ENCODE measurements around the gene IFIT3. TPM values are rescaled to one million over a fixed set of nuclear protein-coding genes. Genes with fewer than 3 reads are reported as not detected.

IFIT3 gene
- total RNA-seq, 1 donor from 2014 or later, result 7.4 TPM

DNA sequence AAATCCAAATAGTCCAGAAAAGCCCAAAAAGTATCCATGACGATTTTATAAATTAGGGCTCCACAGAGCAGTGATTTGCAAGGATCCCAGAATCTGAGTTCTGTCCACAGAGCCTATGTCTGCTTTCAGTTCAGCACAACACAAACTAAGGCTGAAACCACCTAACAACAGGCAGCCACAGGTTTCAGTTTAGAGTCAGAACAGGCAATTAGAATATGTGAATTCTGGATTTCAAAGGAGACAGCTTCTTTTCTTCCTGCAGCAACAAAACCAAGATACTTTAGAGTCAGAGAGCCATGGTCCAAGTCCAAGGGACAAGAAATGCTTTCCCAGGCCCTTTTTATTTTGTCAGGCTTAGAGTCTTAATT lies 23.6 kb downstream of the IFIT3 start:
- H3K27me3 Mint-ChIP-seq (ENCODE audit: low read depth), result no peaks in the 10 kb centered on the region
- H3K4me3 Mint-ChIP-seq (ENCODE audit: unreplicated experiment), result peak overlapping the region; percentile 56
- H3K4me1 Mint-ChIP-seq (ENCODE audit: low read depth), result peaks cover 48% of the 10 kb centered on the region
- TF ChIP-seq, protein P1, sequence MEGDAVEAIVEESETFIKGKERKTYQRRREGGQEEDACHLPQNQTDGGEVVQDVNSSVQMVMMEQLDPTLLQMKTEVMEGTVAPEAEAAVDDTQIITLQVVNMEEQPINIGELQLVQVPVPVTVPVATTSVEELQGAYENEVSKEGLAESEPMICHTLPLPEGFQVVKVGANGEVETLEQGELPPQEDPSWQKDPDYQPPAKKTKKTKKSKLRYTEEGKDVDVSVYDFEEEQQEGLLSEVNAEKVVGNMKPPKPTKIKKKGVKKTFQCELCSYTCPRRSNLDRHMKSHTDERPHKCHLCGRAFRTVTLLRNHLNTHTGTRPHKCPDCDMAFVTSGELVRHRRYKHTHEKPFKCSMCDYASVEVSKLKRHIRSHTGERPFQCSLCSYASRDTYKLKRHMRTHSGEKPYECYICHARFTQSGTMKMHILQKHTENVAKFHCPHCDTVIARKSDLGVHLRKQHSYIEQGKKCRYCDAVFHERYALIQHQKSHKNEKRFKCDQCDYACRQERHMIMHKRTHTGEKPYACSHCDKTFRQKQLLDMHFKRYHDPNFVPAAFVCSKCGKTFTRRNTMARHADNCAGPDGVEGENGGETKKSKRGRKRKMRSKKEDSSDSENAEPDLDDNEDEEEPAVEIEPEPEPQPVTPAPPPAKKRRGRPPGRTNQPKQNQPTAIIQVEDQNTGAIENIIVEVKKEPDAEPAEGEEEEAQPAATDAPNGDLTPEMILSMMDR (IDR thresholded peaks at IDR 0.05), result no peak
- peak overlapping the region; percentile 99 for H3K27ac Mint-ChIP-seq (ENCODE audit: unreplicated experiment)
- H3K36me3 Mint-ChIP-seq (ENCODE audit: low read depth), result no peaks in the 10 kb centered on the region
- H3K9me3 Mint-ChIP-seq (ENCODE audit: low read depth), result peaks cover 4% of the 10 kb centered on the region
- no peak for DNase-seq (ENCODE audit: low spot score)

DNA sequence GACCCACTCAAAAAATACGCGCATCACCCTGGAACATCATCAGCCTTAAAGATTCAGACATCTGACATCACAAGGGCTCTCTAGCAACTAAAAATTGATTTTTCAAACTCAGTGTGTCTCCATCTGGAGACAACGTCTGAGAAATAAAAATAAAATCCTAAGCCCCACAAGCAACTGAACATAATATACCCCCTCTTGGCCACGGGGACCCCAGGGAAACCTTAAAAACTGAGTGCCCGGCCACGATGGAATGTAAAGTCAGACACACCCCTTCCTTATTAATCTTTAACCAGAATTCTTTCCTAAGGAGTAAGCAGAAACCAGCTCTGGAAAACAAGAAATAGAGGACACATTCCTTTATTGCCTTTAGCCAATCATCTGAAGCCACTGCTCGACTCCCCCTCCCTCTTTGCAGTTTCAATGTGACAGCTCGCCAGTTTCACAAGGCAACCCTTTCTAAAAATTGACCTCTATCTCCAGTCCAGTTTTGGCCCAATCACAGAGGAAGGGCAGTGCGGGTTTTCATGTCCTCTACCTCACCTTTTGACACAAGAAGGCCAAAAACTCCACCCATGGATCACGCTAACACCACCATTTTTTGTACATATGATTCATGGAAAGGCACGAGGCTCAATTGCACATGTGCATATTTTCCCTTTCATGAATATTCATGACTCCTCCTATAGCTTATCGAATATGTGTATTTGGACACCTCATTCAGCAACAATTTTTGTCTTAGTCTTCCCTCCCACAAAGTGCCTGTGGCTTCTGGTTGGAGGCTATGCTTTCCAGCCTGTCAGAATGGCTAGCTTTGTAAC lies 24.2 kb downstream of the IFIT3 start:
- Mint-ChIP-seq H3K9me3 (ENCODE audit: low read depth) (peaks cover 4% of the 10 kb centered on the region), H3K4me3 (ENCODE audit: unreplicated experiment) (peak overlapping the region; percentile 56), H3K27me3 (ENCODE audit: low read depth) (no peaks in the 10 kb centered on the region), H3K27ac (ENCODE audit: unreplicated experiment) (peak overlapping the region; percentile 99), H3K4me1 (ENCODE audit: low read depth) (peaks cover 48% of the 10 kb centered on the region), H3K36me3 (ENCODE audit: low read depth) (no peaks in the 10 kb centered on the region)
- TF ChIP-seq, protein P1 (IDR thresholded peaks at IDR 0.05), result no peak
- no peak for DNase-seq (ENCODE audit: low spot score)

DNA sequence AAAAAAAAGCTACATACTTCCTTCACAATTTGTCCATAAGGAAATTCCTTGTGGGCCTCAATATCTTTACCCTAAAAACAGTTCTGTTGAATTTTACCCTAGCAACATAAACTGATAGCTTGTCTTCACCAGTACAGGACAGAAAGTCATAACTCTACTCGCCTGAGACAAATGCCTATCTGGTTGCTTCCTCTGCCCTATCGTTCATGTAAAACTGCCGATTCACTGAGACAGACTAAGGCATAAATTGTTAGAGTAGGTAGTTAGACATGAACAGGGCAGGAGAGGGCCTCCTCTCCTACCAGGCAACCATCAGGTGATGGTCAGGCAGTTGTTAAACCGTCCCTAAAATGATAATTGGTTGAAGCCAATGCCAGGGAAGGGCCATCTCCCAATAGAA lies 25.0 kb downstream of the IFIT3 start:
- H3K27ac Mint-ChIP-seq (ENCODE audit: unreplicated experiment), result peak overlapping the region; percentile 99
- no peaks in the 10 kb centered on the region for H3K27me3 Mint-ChIP-seq (ENCODE audit: low read depth)
- no peaks in the 10 kb centered on the region for H3K36me3 Mint-ChIP-seq (ENCODE audit: low read depth)
- TF ChIP-seq, protein P1 (IDR thresholded peaks at IDR 0.05), result no peak
- H3K4me3 Mint-ChIP-seq (ENCODE audit: unreplicated experiment), result no peak overlapping the region
- peaks cover 53% of the 10 kb centered on the region for H3K4me1 Mint-ChIP-seq (ENCODE audit: low read depth)
- peaks cover 4% of the 10 kb centered on the region for H3K9me3 Mint-ChIP-seq (ENCODE audit: low read depth)
- DNase-seq (ENCODE audit: low spot score), result no peak

DNA sequence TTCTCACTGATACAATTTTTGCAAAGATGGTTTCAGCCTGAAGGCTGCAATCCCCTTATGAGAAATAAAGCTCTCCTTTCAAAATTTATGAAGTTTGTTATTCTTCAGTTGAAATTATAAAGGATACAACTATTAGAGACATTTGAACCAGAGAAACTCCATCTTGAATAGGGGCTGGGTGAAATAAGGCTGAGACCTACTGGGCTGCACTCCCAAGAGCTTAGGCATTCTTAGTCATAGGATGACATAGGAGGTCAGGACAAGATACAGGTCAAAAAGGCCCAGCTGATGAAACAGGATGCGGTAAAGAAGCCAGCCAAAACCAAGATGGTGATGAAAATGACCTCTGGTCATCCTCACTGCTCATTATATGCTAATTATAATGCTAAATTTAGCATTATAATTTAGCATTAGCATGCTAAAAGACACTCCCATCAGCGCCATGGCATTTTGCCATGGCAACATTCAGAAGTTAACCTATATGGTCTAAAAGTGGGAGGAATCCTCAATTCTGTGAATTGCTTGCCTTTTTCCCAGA lies 27.7 kb downstream of the IFIT3 start:
- TF ChIP-seq, protein P1 (IDR thresholded peaks at IDR 0.05), result no peak
- Mint-ChIP-seq H3K9me3 (ENCODE audit: low read depth) (peaks cover 4% of the 10 kb centered on the region), H3K27me3 (ENCODE audit: low read depth) (no peaks in the 10 kb centered on the region), H3K4me3 (ENCODE audit: unreplicated experiment) (no peak overlapping the region), H3K27ac (ENCODE audit: unreplicated experiment) (no peak overlapping the region), H3K36me3 (ENCODE audit: low read depth) (no peaks in the 10 kb centered on the region), H3K4me1 (ENCODE audit: low read depth) (peaks cover 41% of the 10 kb centered on the region)
- DNase-seq (ENCODE audit: low spot score), result no peak

DNA sequence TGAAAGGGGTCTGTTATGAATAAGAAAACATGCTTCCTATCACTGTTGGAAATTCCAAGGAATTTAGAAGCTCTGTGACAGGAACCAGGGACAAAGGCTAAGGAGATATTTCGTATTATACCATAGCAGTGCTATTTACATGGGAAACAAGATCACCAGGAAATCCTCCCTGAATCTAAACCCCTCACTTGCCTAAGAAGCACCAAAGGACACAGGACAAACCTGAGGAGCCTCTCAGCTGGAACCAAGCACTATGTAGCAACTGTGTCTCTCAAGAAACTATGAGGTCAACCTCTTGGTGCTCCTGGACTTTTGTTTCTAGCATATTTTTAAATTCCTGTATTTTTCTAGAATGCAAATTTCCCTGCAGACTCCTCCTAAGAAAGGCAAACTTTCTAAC lies 29.3 kb downstream of the IFIT3 start:
- Mint-ChIP-seq H3K27ac (ENCODE audit: unreplicated experiment) (no peak overlapping the region), H3K9me3 (ENCODE audit: low read depth) (peaks cover 4% of the 10 kb centered on the region), H3K36me3 (ENCODE audit: low read depth) (no peaks in the 10 kb centered on the region), H3K4me1 (ENCODE audit: low read depth) (peaks cover 24% of the 10 kb centered on the region), H3K27me3 (ENCODE audit: low read depth) (no peaks in the 10 kb centered on the region), H3K4me3 (ENCODE audit: unreplicated experiment) (no peak overlapping the region)
- DNase-seq (ENCODE audit: low spot score), result no peak
- TF ChIP-seq, protein P1 (IDR thresholded peaks at IDR 0.05), result no peak

All from chondrocyte (in vitro differentiated cells).